HG03558 (cell line): ENCODE results near the gene SIGLEC1.

Source experiments
- ATAC-seq: cut with Tn5 transposase; IDR thresholded peaks from one replicate; pipeline ENCODE4 v1.9.1; 2021; ENCODE audit warnings: moderate number of reproducible peaks; ENCODE audit not compliant: unreplicated experiment; ENCODE audit errors: extremely low read depth

SIGLEC1 gene

DNA sequence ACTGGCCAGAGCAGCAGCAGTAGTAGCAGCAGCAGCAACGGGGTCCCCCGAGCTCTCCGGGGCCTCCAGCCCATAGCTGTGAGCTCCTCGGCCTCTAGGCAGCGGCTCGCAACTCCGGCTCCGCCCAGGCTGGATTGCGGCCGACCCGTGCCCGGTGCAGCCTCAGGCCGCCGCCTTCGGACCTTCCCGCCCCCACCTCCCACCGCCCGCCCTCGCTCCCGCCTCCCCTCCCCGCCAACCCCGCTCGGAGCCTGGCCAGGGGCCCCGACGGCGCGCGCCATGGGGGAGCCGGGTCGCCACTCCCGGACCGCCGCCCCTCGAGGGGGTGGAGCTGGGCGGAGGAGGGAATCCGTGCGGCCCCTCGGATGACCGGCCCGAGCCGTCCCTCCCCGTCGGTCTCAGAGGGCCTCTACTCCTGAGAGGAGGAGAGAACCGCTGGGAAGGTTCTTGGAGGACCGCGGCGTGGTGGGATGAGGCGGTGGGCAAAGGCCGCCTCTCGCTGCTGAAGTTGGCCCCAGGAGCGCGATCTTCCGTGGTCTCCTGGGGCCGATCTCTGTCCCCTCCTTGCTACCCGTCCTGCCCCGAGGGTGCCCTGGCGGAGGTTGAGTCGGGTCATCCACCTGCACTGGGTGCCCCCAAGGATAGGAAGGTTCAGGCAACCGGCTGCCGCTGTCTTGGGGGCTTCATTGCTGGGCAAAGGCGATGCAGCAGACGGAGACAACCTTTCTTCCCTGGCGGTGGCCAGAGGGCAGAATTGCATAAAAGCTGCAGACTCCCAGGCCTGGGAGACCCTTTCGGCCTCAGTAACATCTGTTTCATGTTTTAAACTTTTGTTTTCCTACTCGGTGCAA lies 30.2 kb downstream of the SIGLEC1 start, which contains the start of gene ADAM33:
ADAM33 (minus strand) TSS at position 80 of the 851 bp plus-strand sequence; CDS start at position 74, 6 bp downstream.
- no peak for ATAC-seq

DNA sequence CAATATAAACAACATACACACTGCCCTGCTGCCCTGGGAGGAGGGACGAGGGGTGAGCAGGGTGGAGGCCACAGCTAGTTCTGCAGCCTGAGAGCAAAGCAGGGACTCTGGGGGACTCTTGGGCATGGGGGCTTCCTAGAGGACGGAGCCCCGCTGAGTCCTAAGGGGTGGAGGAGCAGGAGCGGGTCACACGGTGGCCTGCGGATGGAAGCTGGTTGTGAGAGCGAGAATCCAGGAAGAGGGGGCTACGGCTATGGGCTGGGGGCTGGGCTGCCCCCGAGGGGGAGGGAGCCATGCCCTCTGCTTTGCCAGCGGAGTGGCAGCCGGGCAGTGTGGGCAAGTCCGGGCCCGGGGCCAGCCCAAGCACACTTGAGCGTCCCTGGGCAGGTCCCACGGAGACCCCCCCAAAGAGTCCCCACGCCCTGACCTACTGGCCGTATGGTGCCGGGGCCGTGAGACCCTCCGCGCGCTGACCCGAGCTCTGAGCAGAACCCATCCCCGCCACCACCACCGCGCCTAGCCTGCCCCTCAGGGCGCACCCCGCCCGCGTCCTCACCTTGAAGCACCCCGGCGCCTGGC lies 31.0 kb downstream of the SIGLEC1 start:
- no peak for ATAC-seq

DNA sequence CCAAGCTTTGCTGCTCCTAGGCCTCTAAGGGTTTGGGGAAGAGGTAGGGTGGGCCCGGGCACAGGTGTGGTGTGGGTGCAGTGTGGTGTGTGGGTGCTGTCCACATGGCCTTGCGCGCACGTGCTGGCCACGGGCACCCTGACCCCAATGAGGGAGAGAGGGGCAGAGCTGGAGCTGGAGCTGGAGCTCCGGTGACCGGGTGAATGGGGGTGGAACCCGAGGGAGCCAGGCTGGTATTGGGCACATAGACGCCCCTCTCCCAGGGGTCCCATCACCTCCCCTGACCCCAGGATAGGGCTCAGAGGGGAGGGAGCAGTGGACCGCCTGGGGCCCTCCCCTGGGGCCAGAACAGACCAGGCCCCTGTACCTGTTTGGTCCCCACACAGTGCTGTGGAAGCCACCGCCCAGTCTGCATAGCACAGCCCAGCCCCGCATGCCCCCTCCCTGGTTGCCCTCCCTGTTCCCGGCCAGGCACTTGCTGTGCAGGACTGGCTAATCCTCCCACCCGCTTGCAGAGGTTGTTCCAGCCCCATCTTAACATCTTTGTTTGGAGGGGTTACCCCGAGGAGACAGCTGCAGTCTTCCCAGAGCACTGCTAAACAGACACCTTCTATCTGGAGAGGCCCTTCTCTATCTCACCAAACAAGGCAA lies 31.6 kb downstream of the SIGLEC1 start:
- ATAC-seq: no peak

DNA sequence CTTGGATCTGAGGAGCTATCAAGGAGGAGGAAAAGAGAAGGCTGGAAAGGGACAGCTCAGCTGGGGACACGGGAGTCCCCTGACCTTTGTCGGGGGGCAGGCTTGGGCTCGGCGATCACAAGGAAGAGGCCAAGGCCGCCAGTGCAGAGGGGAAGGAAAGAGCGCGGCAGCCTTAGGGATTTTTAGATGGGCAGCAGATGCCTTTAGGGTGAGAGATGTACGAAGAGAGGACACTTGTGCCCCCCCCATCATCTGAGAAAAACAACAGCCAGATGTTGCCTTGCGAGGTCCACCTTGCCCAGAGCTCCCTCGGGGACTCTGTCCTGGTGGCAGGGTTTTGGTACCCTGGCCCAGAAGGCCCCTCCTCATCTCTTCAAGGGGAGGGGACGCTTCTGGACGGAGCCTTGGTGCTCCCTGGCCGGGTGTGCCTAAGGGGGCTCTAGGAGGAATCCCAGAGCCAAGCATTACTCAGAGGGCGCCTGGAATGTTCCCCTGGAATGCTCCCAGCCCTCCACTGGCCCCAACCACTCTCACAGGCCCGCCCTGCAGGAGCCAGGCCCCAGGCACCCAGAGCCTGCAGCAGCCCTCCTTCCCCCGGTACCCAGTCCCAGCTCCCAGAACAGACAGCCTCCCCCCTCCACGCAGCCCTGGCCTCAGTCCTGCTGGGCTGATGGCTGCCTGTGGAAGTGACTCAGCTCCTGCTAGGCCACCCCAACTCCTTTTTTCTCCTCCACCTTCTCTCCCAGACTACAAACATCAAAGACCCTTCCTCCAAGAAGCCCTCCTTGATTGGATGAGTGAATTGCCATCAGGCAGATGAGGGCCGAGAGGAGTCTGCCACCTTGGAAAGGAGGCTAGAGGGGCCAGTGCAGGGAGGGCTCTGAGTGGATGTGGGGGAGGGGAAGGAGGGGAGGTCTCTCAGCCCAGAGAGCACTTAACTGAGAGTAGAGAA lies 32.4 kb downstream of the SIGLEC1 start:
- no peak for ATAC-seq

DNA sequence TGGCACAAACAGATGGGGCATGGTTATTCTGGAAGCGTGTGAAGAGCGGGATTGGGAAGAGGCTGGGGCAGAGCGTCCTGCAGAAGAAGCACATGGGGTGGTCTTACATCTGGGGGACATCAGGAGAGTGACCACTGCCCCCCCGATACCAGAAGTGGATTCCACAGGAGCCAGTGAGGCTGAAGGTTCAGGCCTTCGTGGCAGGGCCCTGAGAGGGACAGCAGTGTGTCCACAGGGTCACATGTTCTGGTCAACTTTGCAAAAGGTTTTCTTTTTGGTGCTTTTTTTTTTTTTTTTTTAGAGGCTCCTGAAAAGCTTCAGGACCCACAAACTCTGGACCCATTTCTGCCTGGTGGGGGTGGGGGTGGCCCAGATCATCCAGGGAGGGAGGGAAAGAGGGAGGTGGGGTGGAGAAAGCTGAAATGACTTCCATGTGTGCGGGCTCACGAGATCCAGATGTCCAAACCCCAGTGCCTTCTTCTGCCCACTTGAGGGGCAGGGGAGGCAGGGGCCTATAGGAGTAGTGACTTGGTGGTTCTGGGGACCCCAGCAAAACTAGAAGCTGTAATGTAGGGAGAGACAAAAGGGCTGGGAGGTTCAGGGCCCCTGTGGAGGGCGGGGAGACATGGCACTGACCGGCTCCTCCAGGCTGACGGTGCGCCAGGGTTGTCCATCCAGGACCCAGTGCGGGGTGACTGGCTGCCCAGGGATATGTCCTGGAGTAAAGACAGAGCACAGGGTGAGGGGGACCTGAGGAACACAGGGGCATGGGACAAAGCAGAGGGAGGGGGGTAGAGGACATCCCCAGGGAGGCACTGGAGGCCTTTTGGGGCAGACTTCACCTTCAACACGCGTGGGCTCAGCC lies 33.3 kb downstream of the SIGLEC1 start:
- ATAC-seq: no peak

DNA sequence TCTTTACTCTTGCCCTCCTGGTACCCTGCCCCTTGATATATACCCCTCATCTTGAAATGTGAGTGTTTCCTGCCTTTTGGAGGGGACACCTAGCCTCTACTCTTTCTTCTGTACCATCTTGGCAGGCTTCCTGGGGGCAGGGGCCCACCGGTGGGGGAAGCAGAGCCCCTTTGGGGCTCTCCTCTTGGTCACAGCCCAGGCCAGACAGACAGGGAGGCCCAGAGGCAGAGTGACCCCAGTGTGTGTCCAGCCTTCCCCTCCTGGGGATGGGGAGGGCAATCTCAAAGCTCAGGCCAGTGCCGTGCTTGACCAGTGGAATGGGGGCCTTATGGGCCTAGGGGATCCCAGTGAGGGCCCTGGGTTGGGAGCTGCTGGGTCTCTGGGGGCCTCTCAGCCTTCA lies 34.2 kb downstream of the SIGLEC1 start:
- no peak for ATAC-seq

DNA sequence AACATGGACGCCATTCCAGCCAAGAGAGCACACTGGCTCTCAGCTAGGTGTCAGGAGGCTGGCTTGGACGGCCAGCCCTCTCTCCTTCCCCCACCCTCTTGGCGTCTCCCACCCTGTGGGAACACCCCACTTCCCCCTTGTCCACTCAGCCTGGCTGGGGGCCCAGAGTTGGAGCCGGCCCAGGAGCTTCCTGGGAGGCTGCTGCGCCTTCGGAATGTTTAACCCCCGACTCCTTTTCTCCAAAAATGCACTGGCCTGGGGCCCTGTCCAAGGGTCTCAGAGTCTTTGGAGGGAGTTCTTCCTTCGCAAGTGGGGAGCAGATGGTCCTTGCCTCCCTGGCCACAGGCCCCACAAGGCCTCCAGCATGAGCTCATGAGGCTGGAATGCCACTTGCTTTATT lies 34.7 kb downstream of the SIGLEC1 start:
- no peak for ATAC-seq

DNA sequence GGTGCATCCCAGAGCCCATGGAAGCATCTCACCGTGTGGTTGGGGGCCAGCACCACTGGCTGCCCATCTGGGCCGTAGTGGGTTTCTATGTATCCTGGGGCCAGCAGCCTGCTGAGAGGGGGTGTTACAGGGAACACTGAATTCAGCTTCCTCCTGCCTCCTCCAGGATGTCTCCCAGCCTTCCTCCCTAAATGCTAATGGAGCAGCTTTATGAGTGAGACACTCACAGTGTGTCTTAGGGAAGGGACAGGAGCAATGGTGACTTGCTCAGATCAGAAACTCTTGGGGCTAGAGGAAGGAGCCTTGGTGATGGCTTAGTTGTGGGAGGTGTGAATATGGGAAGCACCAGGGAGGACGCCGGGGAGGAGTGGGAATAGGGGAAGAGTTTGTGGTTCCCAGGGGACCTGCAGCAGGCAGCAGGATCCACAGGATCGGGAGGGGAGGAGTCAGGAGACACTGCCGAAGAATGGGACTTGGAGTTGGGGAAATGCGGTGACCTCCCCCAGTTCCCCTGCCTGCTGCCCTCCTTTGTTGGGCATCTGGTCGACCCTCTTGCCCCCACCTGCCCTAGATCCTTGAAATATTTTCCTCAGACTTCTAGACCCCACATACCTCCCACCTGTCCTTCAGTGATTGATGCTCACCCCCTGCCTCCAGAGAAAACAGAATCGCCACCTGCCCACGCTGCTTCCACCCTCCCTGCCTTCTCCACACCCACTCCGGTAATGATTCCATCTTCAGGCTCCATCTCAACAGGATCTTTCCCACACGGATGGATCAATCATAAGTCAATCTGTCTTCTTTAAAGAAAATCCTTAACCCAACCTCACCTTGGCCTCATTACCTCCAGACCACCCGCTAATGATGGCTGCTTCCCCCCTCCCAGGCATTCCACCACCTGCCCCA lies 37.2 kb downstream of the SIGLEC1 start:
- ATAC-seq: no peak

DNA sequence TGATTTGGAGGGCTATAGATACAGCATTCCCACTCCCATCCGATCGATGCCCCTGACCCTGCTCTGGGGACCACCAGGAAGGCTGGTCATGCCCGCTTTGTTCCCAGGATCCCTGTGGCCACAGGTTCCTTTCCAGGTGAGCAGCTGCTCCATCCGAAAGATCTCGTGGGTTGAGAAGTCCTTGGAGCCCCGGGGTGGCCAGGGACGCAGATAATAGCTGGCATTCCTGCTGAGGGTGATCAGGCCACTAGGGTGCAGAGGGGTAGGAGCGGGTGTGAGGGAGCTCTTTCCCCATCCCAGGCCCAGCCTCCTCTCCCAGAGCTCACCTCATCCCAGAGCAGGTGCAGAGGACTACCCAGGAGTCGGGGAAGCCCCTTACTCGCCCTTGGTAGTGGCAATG lies 38.0 kb downstream of the SIGLEC1 start:
- ATAC-seq: no peak

DNA sequence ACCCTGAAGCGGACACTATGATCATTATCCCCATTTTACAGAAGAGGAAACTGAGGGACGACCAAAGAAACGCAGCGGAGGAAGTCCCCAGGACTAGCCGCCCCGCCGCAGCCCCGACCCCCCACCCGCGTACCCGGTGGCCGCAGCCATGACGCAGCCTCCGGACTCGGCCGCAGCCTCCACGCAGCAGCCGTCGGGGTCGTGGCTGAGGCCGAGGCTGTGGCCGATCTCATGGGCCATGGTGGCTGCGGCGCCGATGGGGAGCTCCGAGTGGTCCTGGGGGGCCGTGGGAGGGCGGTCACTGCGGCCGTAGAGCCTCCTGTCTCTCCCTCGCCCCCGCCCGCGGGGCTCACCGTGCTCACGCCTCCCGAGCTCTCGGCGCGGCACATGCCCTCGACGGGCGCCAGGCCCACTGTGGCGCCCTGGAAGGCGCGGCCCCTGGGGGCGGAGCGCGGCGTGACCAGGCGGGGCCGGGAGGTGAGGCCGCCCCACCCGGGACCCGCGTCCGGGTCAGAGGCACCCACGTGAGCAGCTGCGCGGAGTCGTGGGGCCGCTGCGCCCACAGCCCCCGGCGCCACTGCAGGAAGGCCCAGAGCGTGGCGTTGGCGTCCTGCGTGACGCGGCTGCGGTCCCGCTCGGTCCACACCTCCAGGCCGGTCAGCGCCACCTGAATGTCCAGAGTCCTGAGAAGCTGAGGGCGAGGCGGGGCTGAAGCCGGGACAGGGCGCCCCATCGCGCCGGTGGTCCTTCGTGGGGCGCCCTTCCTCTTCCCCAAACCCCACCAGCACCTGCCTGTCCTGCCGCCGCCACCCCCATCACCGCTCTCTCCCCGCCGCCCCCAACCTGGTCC lies 39.0 kb downstream of the SIGLEC1 start:
- ATAC-seq: no peak

DNA sequence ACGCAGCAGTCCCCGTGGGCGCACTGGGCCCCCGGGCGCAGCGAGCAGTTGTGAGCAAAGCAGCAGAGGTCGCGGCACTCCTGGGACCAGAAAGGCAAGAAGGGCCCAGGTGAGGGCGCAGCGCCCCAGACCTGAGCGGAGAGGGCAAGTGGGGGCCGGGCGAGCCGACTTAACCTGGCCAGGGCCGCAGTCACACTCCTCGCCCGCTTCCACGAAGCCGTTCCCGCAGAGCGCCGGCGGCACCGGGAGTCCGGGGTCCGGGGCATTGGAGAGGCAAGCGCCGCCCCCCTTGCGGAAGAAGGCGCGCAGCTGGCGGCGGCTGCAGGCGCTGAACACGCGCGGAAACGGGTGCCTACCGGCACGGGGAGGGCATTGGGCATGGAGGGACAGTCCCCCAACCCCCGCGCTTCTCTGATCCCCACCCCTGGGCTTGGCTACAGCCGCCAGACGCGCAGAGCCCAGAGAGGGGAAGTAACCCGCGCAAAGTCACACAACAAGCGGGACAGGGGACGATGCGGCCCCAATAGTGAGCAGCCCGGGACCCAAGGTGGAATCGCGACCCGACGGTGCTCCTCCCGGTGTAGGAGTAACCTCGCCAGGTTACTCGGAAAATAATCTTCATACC lies 39.7 kb downstream of the SIGLEC1 start:
- ATAC-seq: no peak

DNA sequence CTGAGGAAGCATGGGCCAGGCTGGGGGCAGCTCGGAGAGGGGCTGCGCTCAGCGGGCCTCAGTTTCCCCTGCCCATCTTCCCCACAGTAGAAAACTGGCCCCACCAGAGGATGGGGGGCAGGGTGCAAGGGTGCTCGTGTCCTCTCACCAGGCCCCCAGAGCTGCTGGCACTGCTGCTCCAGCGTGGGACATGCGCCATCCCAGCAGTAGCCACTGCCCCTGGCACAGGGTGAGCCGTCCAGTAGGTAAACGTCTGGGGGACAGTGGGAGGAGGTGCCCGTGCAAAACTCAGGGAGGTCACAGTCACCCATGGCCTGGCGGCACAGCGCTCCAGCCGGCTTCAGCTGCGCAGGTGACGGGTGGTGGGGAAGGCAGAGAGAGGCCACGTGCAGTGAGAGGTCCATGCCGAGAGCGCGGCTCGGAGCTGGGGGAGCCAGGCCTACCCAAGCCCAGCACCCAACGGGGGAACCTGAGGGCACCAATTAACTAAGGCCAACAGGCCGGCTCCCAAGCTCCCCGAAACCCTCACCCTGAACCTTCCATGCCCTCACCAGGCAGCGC lies 40.3 kb downstream of the SIGLEC1 start:
- no peak for ATAC-seq

DNA sequence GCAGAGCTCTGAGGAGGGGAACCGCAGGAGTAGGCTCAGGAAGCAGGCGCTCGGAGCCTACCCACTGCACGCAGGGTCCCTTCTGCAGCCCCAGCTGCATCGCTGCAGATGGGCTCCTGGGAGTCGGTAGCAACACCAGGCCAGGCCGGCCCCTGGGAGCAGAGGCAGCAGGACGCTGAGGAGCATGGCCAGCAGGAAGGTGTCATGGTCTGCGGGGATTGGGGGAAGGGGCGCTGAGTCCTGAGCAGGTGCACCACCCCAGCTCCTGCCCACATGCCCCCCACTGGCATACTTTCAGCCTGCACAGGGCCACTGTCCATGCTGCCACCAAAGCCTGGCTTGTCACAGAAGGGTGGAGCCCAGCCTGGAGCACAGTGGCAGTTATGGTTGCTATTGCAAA lies 41.5 kb downstream of the SIGLEC1 start:
- no peak for ATAC-seq

DNA sequence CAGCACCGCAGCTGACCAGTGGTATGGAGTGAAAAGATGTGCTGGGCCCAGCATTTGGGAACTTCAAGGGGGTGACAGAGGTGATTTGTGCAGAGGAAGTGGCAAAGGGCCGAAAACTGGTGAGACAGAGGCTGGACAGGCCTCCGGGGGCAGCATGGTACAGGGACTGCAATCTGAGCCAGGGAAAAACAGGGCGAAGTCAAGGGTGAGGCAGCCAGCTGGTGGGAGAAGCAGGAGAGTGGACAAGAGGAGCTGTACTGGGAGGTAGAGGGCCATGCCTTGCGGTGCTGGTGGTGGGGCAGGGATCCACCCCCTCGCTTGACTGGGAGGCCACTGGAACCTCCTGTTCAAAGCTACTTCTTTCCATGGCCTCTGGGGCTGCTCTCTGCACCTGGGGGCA lies 41.9 kb downstream of the SIGLEC1 start:
- ATAC-seq: no peak

DNA sequence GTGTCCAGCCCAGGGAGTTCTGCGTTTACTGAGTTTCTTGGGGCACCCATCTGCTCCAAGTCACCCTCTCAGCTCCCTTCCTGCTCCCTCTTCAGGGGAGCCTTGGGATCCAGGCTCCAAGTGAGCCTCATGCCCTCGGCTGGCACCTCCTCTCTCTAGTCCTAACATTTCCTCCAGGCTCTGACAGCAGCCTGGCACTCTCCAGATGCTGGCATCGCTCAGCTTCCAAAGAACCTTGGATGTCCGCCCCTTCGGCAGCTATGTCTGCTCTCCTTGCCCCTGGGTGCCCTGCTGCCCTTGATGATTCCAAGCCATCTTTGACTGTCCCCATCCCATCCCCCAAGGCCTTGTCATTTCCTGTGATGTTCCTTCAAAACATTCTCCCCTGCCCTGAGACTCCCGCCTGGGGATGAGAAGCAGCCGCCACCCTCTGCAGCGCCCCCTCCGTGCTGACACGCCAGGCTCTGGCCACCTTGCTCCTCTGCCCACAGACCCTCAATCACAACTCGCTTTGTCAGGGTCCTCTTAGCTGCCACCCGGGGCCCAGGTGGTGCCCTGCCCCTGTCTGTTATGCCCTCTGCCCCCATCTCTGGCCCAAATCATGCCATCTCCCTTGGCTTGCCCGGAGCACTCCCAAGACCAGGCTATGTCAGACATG lies 42.6 kb downstream of the SIGLEC1 start:
- ATAC-seq: no peak

DNA sequence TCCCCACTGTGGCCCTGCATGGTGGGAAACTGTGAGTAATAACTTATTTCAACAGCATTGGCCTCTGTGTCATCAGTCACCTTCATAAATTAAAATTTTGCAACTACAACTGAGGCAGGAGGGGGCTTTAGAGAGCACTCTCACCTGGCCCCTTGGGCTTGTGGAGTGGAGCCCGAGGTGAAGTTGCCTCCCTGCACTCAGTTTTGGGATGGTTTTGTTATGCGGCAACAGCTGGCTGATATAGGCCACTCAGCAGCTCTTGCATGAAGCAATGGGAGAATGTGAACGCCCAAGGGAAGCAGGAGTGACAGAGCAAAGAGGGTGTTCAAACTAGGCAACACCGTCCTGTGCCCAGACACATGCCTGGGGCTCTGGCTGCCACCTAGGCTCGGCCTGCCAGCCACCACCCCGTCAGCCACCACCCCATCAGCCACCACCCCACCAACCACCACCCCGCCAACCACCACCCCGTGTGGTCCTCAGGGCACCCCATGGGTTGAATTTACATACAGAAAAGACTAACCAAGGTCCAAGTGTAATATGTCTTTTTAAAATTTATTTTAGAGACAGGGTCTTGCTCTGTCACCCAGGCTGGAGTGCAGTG lies 44.9 kb downstream of the SIGLEC1 start:
- ATAC-seq: no peak
